GM18517 (cell line): ENCODE results near the gene PRKAR1B.

ENCODE experiments used
- ATAC-seq: cut with Tn5 transposase; IDR thresholded peaks from one replicate; pipeline ENCODE4 v1.9.1; 2021; ENCODE audit warnings: mild to moderate bottlenecking, moderate library complexity; ENCODE audit not compliant: unreplicated experiment

PRKAR1B gene

DNA sequence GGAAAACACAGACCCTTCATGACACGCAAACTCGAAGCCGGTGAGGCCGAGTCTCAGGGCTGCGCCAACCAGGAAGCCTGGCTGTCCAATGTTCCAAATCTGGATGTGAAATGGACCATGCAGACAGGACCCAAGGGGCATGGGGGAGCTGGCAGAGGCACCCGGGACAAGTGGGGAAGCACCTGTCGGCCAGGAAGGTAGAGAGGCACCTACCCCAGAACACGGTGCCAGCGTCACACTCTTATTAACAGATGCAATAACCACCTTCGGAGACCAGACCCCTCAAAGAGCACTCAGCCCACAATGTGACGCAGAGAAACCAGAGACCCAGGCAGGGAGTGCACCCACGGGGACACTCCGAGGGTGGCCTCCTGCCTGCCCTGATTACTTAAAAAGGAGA, 119.1 kb downstream of the PRKAR1B start:
- ATAC-seq = no peak

DNA sequence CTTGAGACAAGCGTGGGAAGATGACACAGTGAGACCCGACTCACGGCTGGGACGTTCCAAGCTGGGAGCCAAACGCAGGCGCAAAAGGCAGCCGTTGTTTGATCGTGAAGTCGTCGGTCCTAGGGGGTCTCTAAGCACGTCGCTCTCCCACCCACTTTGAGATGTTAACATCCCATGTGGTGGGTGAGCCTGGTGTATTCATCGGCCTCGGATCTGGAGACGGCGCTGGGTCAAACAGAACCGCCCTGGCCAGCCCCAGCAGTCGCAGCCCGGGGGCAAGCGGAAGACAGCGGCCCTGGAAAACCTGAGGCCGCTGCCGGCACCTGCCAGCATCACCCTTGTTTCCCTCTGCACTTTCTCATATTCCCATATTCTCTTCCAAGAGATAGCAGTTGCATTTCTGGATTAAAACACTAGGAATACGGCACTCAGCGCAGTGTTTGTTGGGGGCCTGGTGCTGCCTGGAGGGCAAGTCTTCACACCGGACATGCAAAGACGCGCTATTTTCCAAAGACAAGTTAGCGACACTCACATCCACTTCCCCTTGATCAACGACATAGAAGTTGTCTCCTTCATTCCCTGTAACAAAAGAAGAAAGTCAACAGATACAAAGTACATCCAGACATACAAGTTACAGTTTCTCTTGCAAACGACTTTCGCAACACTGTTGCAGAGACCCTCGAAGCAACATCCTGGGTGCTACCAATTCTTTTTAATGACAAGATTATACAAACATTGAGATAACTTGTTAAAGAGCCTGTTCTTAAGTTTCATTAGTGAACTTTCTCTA, 121.2 kb downstream of the PRKAR1B start:
- no peak for ATAC-seq

DNA sequence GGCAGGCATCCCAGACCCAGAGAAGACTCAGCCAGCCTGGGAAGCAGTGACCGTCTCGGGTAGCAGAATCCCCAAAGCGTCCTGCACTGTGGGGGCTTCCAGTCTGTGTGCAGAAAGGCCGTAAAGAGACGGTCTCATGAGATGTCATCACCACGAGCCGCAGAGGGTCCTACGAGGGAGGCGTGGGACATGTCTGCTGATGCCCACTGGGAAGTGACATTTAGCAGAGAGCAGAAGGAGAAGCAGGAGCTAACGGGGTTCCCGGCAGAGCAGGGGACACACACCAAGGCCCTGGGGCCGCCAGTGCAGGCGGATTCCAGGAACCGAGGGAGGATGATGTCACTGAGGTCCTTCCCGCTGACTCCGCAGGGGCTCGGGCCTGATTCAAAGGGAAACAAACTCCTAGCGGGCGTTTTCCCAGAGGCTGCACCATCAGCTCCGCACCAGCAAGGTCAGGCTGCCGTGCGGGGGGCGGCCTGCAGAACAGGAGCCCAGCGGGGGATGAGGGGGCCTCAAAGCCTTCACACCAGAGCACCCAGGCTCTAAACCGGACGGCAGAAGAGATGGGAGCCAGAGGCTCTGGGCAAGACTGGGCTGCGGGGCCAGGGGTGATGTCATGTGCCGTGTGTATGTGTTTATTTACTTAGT, 122.1 kb downstream of the PRKAR1B start:
- ATAC-seq = no peak

DNA sequence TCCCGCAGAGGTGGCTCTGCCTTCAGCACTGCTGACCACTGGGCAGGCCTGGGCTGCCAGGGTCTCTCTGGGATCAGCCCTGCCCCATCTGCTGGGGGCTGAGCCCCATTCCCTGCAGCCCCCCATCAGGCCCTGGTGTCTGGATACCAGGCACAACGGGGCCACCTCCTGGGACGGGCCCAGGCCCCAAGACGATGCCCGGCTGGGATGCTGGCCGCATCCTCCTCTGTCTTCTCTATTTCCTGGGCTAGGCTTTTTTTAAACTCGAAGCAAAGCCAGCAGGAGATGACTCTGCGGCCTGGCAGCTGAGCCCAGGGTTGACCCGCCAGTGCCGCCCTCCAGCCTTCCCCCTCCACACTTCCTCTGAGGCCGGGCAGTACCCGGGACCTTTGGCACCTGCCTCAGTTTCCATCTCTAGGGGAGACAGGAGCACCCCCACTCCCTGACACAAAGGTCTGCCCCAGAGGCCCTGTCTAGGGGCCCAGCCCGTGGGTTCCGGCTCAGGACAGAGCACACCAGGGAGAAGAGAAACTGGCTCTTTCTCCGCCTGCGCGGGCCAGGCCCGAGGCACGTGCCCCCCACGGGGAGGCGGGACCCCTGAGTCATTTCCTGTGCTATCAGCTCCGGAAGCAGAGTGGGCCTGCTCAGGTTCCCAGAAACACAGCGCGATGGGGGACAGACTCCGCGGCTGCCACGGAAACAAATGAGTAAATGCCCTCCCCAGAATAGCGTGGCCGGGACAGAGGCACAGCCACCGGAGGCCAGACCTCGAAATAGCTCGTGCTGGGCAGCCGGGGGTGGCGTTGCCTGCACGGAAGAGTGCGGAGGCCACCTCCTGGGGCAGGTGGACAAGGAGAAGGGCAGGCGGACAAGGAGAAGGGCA, 122.8 kb downstream of the PRKAR1B start:
- ATAC-seq = peak; percentile 77

DNA sequence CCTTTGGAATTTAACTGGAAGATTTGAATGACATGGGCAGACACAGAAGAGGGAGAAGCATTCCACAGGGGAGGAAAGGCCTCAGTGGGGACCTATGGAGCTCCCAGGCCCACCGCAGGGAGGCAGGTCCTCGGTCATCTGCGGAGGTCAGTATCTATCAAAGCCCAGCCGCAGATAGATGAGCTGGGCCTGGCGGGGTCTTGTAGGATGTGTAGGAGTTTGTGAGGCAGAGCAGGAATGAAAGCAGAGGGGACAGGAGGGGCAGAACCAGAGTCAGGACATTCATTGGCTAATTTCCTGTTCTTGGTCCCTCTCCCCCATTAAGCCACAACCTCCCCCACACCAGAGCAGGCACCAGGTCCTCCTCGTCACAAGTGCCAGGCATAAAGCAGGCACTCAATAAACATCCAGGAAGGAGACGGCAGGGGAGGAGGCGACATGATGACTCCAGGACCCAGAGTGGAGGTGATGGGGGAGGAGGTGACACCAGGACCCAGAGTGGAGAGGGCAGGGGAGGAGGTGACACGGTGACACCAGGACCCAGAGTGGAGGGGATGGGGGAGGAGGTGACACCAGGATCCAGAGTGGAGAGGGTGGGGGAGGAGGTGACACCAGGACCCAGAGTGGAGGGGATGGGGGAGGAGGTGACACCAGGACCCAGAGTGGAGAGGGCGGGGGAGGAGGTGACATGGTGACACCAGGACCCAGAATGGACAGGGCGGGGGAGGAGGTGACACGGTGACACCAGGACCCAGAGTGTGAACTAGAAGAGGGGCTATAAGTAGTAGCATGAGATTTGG, 123.7 kb downstream of the PRKAR1B start:
- no peak for ATAC-seq

DNA sequence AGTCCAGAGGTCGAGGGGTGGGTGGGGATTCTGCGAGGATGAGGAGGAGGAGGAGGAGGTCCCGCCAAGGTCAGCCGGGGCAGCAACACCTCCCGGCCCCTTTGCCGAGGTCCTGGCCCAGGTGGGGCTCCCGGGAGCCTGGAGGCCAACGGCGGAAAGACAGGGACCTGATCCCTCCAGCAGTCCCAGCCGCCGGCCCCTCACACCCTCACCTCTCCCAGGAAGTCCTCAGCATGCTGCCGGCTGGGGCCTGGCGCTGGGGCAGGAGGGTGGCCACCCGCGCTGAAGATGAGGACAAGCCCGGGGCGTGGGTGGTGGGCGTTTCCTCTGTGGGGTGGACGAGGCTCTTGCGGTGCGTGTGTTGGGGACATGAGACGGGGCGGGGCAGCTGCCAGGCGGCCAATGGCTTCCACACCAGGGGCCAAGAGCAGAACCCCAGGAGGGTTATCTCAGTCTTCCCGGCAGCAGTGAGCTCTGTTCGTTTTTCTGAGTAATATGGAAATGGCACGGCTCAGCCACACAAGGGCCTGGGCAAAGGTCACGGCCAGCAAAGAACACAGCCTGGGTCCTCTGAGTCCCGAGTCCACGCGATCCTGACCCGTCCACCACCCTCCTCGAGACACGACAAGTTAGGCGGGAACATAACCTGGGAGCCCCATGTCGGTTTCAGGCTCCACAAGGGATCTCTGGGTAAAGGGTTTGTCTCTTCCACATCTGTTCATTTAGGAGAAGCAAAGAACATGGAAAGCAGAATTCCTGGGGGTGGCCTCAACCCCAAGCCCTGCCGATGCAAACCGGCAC, 124.5 kb downstream of the PRKAR1B start:
- ATAC-seq = no peak

DNA sequence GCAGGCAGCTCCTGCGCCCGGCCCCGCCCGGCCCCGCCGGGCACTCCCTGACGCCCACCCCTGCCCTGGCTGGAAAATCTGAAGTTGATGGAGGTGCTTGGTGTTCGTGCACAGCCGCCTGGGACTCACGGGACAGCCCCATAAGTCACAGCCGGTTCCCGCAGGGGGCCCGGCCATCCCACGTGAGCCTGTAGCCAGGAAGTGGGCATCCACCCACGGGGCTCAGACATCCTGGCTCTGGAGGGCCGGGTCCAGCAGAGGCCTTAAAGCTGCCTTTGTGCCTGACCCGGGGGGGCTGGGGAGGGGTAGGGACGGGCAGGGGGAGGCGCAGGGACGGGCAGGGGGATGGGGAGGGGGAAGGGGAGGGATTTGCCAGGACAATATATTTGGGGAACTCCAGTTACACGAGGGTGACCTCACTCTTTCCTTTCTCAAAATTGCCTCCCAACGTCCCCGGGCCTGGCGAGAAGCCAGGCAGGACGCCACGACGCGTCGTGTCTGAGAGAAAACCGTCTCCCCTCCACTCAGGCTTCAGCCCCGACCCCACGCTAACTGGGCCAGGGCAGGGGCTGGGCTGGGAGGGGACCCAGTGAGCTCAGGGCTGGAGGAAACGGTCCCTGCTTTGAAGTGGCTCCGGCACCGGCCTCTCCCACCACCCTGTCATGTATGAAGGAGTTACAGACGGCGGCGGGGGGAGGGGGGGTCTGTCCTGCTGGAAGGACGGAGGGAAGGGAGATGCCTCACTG, 125.3 kb downstream of the PRKAR1B start:
- peak; percentile 41 for ATAC-seq

DNA sequence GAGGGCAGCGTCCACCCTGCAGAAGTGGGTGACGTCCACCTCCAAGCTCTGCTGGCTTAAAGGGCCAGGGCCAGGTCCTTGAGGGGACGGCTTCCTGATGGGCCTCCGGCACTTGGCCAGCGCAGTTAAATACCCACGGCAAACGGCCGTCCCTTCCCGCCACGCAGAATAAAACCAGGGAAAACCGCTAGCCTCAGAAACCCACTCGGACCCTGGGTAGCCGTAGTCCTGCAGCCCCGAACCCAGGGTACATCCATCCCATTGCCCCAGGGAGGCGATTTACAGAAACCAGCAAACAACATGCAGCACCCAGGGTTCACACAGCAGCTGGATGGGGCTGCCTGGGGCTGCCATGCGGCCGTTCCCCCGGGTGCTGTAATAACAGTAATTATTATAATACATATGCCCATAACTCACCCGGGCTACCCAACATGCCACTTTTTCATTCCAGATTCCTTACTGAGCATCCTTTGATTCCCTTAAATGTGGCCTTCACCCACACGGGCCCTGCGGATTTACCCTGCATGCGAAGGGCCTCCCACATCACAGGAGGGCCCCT, 126.0 kb downstream of the PRKAR1B start:
- ATAC-seq = no peak

DNA sequence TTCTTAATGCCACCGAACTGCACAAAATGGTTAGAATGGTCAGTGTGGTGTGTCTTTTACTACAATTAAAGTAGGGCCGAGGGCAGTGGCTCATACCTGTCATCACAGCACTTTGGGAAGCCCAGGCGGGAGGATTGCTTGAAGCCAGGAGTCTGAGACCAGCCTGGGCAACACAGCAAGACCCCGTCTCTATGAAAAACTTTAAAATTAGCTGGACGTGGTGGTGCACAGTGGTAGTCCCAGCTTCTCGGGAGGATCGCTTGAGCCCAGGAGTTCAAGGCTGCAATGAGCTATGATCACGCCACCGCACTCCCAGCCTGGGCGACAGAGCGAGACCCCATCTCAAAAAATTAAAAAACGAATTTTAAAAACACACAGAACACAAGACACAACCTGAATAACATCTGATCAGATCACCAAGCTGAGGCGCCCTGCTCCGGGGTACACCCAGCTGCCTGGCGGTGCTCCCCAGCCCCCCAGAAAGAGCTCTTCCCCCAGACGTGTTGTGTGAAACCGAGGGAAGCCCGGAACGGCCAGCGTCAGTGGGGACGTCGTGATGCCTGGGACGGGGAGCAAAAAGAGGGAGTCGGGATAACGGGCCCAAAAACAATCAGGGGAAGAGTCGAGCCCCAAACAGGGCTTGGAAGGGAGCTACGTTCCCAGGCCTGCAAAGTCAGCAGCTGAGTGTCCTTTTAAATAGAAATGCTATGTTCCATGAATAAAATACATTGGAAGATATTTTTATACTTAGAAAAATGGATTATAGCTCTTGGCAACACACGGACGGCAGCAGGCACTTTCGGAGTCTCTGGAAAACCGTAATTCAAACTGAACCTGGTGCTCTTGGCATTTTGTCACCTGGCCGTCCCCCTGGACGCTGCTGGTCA, 126.7 kb downstream of the PRKAR1B start:
- no peak for ATAC-seq

DNA sequence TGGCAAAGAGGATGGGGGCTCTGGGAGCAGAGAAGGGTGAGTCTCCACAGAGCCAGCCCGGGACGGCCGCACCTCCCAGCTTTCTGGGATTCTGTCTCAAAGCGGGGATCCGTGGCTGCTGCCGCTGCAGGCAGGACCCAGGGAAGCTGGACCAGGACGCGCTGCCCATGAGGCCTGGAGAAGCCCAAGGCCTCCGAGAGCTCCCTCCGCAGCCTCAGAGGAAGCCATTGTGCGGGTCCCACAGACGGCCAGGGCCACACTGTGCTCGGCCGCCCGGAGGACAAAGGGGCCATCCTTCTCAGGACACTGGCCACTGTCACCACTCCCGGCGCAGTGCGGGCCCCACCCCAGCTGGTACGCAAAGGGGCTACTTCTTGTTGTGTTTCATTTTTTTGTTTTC, 128.2 kb downstream of the PRKAR1B start:
- no peak for ATAC-seq

DNA sequence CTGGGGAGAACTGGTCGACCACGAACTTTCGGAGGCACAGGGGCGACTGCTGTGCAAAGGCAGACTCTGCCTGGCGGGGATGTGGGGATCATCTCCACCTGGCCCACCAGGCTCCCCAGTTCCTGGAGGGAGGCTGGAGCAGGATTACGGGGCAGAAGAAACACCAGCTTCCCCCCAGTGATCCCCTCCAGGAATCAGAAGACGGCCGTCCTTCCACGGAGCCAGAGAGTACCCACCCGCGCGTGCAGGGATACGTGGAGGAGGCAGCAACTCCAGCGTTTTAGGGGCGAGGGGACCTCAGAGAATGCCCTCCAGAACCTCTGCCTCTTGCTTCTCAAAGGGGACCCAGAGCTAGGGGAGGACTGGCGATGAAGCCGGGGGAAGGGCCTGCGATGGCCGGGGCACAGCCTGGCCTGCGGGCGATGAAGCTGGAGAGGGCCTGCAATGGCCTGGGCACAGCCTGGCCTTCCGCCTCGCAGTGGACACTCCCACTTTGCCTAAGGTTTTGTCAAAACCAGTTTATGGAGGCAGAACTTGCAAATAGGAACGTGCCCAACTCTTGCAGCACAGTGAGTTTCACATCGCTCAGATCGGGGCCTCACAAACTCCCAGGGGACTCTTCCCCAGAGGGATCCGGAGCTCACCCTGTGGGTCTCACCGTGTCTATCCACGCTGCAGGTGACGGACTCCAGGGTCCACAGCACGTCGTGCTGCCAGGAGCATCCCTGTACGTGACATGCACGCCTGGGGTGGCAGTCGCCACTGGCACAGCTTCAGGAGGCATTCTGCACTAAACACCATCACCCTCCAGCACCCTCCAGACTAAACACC, 129.5 kb downstream of the PRKAR1B start:
- ATAC-seq = no peak

DNA sequence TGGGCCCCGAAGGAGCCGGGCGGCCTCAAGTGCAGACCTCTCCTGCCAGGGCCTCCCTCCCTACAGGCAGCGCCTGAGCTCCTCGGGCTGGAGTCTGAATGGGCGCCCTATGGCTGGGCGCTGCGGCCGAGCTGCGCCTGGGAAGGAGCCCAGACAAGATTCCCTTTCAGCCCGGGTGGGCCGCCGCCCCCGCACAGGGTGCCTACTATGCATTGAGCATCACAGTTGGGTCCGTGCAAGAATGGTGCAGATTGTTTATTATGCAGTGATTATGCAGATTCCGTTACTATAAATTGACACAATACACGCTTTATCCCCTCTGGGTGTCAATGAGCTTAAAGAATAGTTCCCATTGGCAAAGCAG, 130.3 kb downstream of the PRKAR1B start:
- ATAC-seq = no peak

DNA sequence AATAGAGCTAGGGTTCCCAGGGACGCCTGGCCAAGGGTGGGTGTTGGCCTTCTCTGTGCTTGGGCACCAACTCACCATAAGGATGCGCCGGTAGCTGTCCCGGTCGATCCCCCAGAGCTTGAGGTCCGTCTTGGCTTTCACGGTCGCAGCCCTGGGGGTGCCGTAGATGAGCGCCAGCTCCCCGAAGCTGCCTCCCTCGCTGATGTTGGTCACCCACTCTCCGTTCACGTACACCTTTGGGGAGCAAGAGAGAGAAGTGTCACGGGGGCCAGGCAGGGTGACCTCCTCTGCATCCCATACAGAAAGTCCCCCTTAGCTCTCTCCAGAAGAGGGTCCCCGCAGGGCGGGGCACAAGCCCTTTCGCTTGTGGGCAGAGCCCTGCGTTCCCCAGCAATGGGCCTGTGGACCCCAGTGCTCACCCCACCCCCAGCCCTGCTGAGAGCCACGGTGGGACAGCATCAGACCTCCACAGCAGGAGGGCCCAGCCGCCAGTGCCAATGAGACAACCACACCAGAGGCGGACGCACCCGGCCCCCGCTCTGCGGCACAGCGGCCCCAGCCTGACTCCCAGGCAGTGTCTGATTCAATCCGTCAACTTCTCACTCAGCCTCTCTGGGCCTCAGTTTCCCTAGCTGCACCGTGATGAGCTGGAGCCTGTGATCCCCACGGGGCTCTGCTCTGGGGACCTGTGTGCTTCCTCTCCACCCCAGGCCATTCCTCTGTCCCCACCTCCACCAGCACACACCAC, 130.8 kb downstream of the PRKAR1B start:
- no peak for ATAC-seq

DNA sequence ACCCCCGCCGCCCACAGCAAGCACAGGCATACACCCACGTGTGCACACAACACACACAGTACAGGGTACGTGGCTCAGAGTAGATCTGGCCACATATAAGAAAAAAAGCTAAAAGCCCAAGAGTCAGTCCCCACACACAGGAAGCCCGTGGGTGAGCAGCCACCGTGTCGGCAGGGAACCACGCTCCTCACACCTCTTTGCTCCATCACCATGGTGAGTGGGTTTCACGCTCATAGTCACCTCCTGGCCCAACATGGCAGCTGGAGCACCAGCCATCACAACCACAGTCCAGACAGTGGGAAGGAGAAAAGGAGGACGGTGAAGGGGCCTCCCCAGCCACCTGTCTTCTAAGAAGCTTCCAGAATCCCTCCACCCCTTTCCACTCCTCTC, 131.5 kb downstream of the PRKAR1B start:
- ATAC-seq = no peak

DNA sequence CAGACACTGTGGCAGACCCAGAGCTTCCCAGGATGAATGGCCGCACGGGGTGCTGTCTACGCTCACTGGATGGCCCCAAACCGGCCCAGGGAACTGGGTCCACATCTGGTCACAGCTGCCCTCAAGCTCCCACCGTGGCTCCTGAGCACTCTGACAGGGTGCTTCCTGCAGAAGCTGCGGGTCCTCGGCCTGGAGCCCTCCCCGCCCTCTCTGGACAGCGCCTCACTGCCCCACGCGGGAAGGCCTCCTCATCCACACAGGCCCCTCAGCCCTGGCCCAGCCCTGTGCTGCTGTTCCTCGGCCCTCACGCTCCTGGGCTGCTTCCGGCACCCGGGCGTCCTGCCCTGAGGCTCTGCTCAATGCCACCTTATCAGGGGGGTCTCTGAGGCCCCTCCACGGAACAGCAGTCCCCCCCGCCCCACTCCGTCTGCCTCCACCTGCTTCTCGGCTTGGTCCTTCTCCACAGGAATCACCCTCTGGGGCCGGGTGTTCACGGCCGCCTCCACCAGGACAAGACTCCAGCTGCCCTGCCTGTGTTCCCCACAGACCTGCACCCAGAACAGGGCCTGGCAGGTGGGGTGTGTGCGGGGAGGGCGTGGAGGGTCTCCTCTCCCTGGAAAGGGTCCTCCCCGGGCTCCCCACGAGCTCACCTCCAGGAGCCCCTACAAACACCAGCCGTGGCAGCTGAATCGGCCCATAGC, 132.0 kb downstream of the PRKAR1B start:
- ATAC-seq = no peak
